Peyer's patch (tissue), 4 donors: ENCODE data around the gene PPP1R36.

Experiments used
- POLR2A ChIP-seq, 2 donors: fragments of 450-650 bp; IDR thresholded peaks; one replicate each; pipeline ENCODE4 v1.5.1; 2017; ENCODE audit warnings: antibody characterized with exemption in 2 of 2, mild to moderate bottlenecking in 2 of 2, moderate library complexity in 2 of 2
- TF ChIP-seq, protein P1 (sequence below), 6 experiments: fragments of 450-650 bp in 4 of 6; fragments of 200-600 bp in 2 of 6; sonication (generic) in 1 of 6; IDR thresholded peaks; one replicate each; pipeline ENCODE4 v1.5.1; 2017 to 2019; ENCODE audit warnings: antibody characterized with exemption in 6 of 6, mild to moderate bottlenecking in 3 of 6, moderate library complexity in 1 of 6

GRCh38 chr14:64541261-64541971 lies 8.3 kb upstream of the PPP1R36 start:
- TF ChIP-seq POLR2A (IDR thresholded peaks at IDR 0.05): no peak
- TF ChIP-seq, protein P1, sequence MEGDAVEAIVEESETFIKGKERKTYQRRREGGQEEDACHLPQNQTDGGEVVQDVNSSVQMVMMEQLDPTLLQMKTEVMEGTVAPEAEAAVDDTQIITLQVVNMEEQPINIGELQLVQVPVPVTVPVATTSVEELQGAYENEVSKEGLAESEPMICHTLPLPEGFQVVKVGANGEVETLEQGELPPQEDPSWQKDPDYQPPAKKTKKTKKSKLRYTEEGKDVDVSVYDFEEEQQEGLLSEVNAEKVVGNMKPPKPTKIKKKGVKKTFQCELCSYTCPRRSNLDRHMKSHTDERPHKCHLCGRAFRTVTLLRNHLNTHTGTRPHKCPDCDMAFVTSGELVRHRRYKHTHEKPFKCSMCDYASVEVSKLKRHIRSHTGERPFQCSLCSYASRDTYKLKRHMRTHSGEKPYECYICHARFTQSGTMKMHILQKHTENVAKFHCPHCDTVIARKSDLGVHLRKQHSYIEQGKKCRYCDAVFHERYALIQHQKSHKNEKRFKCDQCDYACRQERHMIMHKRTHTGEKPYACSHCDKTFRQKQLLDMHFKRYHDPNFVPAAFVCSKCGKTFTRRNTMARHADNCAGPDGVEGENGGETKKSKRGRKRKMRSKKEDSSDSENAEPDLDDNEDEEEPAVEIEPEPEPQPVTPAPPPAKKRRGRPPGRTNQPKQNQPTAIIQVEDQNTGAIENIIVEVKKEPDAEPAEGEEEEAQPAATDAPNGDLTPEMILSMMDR (IDR thresholded peaks at IDR 0.05): no peak
